Liver (tissue), 9 donors: ENCODE data around the gene CTTN. TPM values are rescaled to one million over a fixed set of nuclear protein-coding genes. Genes with fewer than 3 reads are reported as not detected.

ENCODE experiments used
- DNase-seq: peaks from one replicate; pipeline ENCODE4 v3.0.0-alpha.2; 2017; ENCODE audit warnings: low spot score
- H3K27ac ChIP-seq, 2 donors: one replicate each; pipeline ENCODE4 v1.7.0; 2013; ENCODE audit warnings: inconsistent platforms in 2 of 2, low read length in 2 of 2, control low read depth in 1 of 2, low read depth in 1 of 2, mild to moderate bottlenecking in 1 of 2
- H3K27me3 ChIP-seq, 4 donors: one replicate each; pipeline versions ENCODE4 v1.6.1 to v1.7.0; 2013; ENCODE audit warnings: low read length in 3 of 4, inconsistent platforms in 1 of 4, mild to moderate bottlenecking in 1 of 4, moderate library complexity in 1 of 4; ENCODE audit not compliant: control insufficient read depth in 4 of 4, insufficient read depth in 4 of 4
- H3K36me3 ChIP-seq, 4 donors: one replicate each; pipeline versions ENCODE4 v1.6.1 to v1.7.0; 2013; ENCODE audit warnings: low read length in 3 of 4, mild to moderate bottlenecking in 3 of 4, low read depth in 1 of 4, moderate library complexity in 1 of 4; ENCODE audit not compliant: control insufficient read depth in 4 of 4, insufficient read depth in 3 of 4
- H3K4me1 ChIP-seq, 4 donors: one replicate each; pipeline versions ENCODE4 v1.6.1 to v1.7.0; 2013; ENCODE audit warnings: low read length in 3 of 4, mild to moderate bottlenecking in 3 of 4, moderate library complexity in 1 of 4; ENCODE audit not compliant: control insufficient read depth in 4 of 4, insufficient read depth in 4 of 4
- H3K4me3 ChIP-seq, 3 donors: one replicate each; pipeline versions ENCODE4 v1.6.1 to v1.7.0; 2013; ENCODE audit warnings: low read length in 3 of 3, control low read depth in 1 of 3, low read depth in 1 of 3, mild to moderate bottlenecking in 1 of 3
- H3K9ac ChIP-seq, 2 donors: one replicate each; pipeline ENCODE4 v1.7.0; 2013; ENCODE audit warnings: low read length in 2 of 2, mild to moderate bottlenecking in 2 of 2, moderate library complexity in 2 of 2, control low read depth in 1 of 2, low read depth in 1 of 2
- H3K9me3 ChIP-seq, 4 donors: one replicate each; pipeline versions ENCODE4 v1.6.1 to v1.7.0; 2013; ENCODE audit warnings: low read length in 3 of 4; ENCODE audit not compliant: control insufficient read depth in 4 of 4
- EGR1 ChIP-seq, 2 donors: IDR thresholded peaks; 2 replicates each; pipeline ENCODE4 v1.6.1; 2016 to 2018; ENCODE audit warnings: antibody characterized with exemption in 2 of 2, low read depth in 2 of 2
- FOXA1 ChIP-seq: IDR thresholded peaks from 2 replicates; pipeline ENCODE4 v1.6.1; 2016; ENCODE audit warnings: antibody characterized with exemption
- GABPA ChIP-seq, 2 donors: IDR thresholded peaks in 1 of 2; conservative IDR thresholded peaks in 1 of 2; 2 replicates each; pipeline ENCODE4 v1.6.1; 2016; ENCODE audit warnings: antibody characterized with exemption in 2 of 2, mild to moderate bottlenecking in 1 of 2, moderate library complexity in 1 of 2
- HNF4G ChIP-seq: IDR thresholded peaks from 2 replicates; pipeline ENCODE4 v1.6.1; 2016; ENCODE audit warnings: antibody characterized with exemption
- NR2F2 ChIP-seq: IDR thresholded peaks from 2 replicates; pipeline ENCODE4 v1.6.1; 2016; ENCODE audit warnings: antibody characterized with exemption
- RXRA ChIP-seq, 2 donors: IDR thresholded peaks; 2 replicates each; pipeline ENCODE4 v1.6.1; 2017 to 2018; ENCODE audit warnings: antibody characterized with exemption in 2 of 2, mild to moderate bottlenecking in 1 of 2
- SP1 ChIP-seq: IDR thresholded peaks from 2 replicates; pipeline ENCODE4 v1.6.1; 2018; ENCODE audit warnings: antibody characterized with exemption, mild to moderate bottlenecking
- TAF1 ChIP-seq: conservative IDR thresholded peaks from 2 replicates; pipeline ENCODE4 v1.6.1; 2016; ENCODE audit warnings: antibody characterized with exemption, mild to moderate bottlenecking
- YY1 ChIP-seq: IDR thresholded peaks from 2 replicates; pipeline ENCODE4 v1.6.1; 2016; ENCODE audit warnings: antibody characterized with exemption, mild to moderate bottlenecking
- WGBS: extraction: QIAGEN DNeasy Blood & Tissue Kit; methylation state at CpG from one replicate; pipeline ENCODE4 v1.1.7; 2013; 5-methylcytosine and 5-hydroxymethylcytosine counted together
- polyA plus RNA-seq, 2 donors: library from polyadenylated mRNA; stranded (reverse) in 1 of 2; unstranded in 1 of 2; fragments of 200-250 nt in 1 of 2; fragments of >200 nt in 1 of 2; fragmentation: Nextera tagmentation in 1 of 2; extraction: Ambion mirVana in 1 of 2; gene quantifications; one replicate each; pipeline versions ENCODE4 v1.2.1 to v1.2.3, GENCODE V29; 2013 to 2015
- total RNA-seq, 2 donors: library from RNA; depleted of rRNA; stranded (reverse); fragments of >200 nt; gene quantifications; one replicate each; pipeline ENCODE4 v1.2.3, GENCODE V29; 2014
- TF ChIP-seq, protein P1 (sequence below): IDR thresholded peaks from 2 replicates; pipeline ENCODE4 v1.6.1; 2016; ENCODE audit warnings: antibody characterized with exemption, mild to moderate bottlenecking
- TF ChIP-seq, protein P2 (sequence below): IDR thresholded peaks from 2 replicates; pipeline ENCODE4 v1.6.1; 2016; ENCODE audit warnings: antibody characterized with exemption
- TF ChIP-seq, protein P3 (sequence below): IDR thresholded peaks from 2 replicates; pipeline ENCODE4 v1.6.1; 2016; ENCODE audit warnings: antibody characterized with exemption
- TF ChIP-seq, protein P4 (sequence below): fragments of 150-350 bp; IDR thresholded peaks from 2 replicates; pipeline ENCODE4 v1.5.1; 2017; ENCODE audit warnings: improper control_type of control experiment, low read depth, low read length; ENCODE audit not compliant: missing input control
- donor health status: healthy.
- donor health status: healthy.
- donor health status: healthy.
- donor health status: healthy.
- donor health status: healthy.

The CTTN gene
- total and polyA plus RNA-seq, 4 donors = 38.7 to 136 (median 45.4) TPM

DNA sequence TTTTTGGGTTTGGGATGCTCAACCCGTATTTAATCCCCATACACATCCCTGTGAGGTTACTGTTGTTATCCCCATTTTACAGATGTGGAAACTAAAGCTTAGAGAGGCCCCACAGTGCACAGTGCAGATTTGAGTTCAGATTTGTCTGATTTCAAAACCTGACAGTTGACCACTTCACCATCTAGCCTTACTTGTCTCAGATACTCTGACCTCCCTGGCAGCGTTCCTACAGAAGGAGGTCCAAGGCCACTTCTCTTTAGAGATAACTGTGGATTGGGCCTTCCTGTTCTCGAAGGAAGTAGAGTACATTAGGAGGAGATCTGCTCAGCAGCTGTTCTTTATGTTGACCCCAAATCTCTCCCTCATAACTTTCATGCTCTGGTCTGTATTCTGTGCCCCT is 46.7 kb upstream of the CTTN start:
- DNase-seq = no peak
- peak; percentile 35 for TF ChIP-seq NR2F2
- no peak for TF ChIP-seq TAF1
- no peaks in the 10 kb centered on the region for H3K4me1 ChIP-seq
- H3K36me3 ChIP-seq = peaks cover 21 to 56% (median 44%) of the 10 kb centered on the region in 4 donors
- H3K9me3 ChIP-seq = no peaks in the 10 kb centered on the region
- no peak overlapping the region for H3K9ac ChIP-seq
- H3K27me3 ChIP-seq = no peaks in the 10 kb centered on the region
- no peak overlapping the region for H3K4me3 ChIP-seq
- H3K27ac ChIP-seq = no peak overlapping the region
- 83% methylated on average over 3 of the region's 3 CpGs for WGBS

DNA sequence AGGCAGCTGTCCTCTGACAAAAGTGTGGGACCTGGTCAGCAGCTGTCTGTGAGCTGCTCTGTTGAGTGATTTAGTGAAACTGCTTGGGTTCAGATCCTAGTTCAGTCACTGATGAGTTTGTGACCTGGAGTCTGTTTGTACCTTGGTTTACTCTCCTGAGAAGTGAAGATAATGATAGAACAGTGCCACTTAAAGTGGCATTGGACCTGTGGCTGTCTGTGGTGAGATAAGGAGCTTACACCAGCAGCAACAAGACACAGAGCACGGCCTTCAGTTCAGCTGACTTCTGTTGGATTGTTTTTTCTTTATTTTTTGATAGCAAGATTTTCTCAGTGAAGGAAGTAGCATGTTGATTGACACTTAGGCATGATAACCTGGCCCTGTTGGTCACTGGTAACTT is 46.2 kb upstream of the CTTN start:
- 86% methylated on average over 1 of the region's 1 CpG for WGBS
- H3K36me3 ChIP-seq = peaks cover 21 to 61% (median 47%) of the 10 kb centered on the region in 4 donors
- H3K27me3 ChIP-seq = no peaks in the 10 kb centered on the region
- no peak for DNase-seq
- no peaks in the 10 kb centered on the region for H3K9me3 ChIP-seq
- no peak overlapping the region for H3K27ac ChIP-seq
- H3K4me3 ChIP-seq = no peak overlapping the region
- no peak overlapping the region for H3K9ac ChIP-seq
- TF ChIP-seq FOXA1 (no peak), NR2F2 (no peak), RXRA (IDR thresholded peaks at IDR 0.05) (no peak), SP1 (no peak), GABPA (IDR thresholded peaks at IDR 0.05 in 1 of 2, conservative IDR thresholded peaks at IDR 0.05 in 1 of 2) (no peak)
- TF ChIP-seq, protein P1, sequence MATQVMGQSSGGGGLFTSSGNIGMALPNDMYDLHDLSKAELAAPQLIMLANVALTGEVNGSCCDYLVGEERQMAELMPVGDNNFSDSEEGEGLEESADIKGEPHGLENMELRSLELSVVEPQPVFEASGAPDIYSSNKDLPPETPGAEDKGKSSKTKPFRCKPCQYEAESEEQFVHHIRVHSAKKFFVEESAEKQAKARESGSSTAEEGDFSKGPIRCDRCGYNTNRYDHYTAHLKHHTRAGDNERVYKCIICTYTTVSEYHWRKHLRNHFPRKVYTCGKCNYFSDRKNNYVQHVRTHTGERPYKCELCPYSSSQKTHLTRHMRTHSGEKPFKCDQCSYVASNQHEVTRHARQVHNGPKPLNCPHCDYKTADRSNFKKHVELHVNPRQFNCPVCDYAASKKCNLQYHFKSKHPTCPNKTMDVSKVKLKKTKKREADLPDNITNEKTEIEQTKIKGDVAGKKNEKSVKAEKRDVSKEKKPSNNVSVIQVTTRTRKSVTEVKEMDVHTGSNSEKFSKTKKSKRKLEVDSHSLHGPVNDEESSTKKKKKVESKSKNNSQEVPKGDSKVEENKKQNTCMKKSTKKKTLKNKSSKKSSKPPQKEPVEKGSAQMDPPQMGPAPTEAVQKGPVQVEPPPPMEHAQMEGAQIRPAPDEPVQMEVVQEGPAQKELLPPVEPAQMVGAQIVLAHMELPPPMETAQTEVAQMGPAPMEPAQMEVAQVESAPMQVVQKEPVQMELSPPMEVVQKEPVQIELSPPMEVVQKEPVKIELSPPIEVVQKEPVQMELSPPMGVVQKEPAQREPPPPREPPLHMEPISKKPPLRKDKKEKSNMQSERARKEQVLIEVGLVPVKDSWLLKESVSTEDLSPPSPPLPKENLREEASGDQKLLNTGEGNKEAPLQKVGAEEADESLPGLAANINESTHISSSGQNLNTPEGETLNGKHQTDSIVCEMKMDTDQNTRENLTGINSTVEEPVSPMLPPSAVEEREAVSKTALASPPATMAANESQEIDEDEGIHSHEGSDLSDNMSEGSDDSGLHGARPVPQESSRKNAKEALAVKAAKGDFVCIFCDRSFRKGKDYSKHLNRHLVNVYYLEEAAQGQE = no peak
- TF ChIP-seq, protein P2, sequence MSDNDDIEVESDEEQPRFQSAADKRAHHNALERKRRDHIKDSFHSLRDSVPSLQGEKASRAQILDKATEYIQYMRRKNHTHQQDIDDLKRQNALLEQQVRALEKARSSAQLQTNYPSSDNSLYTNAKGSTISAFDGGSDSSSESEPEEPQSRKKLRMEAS = no peak
- TF ChIP-seq, protein P3, sequence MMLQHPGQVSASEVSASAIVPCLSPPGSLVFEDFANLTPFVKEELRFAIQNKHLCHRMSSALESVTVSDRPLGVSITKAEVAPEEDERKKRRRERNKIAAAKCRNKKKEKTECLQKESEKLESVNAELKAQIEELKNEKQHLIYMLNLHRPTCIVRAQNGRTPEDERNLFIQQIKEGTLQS = no peak
- no peaks in the 10 kb centered on the region for H3K4me1 ChIP-seq

DNA sequence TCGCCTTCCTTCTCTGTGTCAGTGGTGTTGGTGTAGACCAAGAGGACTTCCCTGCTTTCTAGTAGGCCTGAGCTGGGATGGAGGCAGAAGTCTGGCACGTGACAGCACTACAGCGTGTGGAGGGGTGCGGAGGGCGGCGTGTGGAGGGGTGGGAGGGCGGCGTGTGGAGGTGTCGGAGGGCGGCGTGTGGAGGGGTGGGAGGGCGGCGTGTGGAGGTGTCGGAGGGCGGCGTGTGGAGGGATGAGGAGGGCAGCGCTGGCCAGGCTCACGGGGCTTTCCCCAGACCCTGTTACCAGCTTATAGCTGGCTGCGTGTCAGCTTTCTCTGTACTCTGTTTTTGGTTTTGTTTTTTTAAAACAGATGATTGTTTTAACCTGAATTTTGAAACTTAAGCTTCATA is 45.7 kb upstream of the CTTN start:
- DNase-seq = no peak

More for the DNA sequence above, 45.7 kb upstream of the CTTN start:
- WGBS = 92% methylated on average over 19 of the region's 19 CpGs
- TF ChIP-seq, protein P2 = no peak
- TF ChIP-seq, protein P4, sequence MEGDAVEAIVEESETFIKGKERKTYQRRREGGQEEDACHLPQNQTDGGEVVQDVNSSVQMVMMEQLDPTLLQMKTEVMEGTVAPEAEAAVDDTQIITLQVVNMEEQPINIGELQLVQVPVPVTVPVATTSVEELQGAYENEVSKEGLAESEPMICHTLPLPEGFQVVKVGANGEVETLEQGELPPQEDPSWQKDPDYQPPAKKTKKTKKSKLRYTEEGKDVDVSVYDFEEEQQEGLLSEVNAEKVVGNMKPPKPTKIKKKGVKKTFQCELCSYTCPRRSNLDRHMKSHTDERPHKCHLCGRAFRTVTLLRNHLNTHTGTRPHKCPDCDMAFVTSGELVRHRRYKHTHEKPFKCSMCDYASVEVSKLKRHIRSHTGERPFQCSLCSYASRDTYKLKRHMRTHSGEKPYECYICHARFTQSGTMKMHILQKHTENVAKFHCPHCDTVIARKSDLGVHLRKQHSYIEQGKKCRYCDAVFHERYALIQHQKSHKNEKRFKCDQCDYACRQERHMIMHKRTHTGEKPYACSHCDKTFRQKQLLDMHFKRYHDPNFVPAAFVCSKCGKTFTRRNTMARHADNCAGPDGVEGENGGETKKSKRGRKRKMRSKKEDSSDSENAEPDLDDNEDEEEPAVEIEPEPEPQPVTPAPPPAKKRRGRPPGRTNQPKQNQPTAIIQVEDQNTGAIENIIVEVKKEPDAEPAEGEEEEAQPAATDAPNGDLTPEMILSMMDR = no peak
- TF ChIP-seq EGR1 (IDR thresholded peaks at IDR 0.05; ENCODE audit: low read depth in 2 of 2) (no peak), YY1 (no peak), FOXA1 (no peak), HNF4G (no peak), SP1 (no peak)
- TF ChIP-seq, protein P1 = no peak
- Histone ChIP-seq H3K4me1 (no peaks in the 10 kb centered on the region), H3K27me3 (no peaks in the 10 kb centered on the region), H3K9ac (no peak overlapping the region), H3K27ac (no peak overlapping the region), H3K4me3 (no peak overlapping the region), H3K36me3 (peaks cover 18 to 62% (median 47%) of the 10 kb centered on the region in 4 donors), H3K9me3 (no peaks in the 10 kb centered on the region)
